Neural progenitor cell (in vitro differentiated cells): ENCODE results near the gene EMC10.

Source experiments
- CTCF ChIP-seq: fragments of 200-600 bp; sonication (generic); IDR thresholded peaks from 2 replicates; pipeline ENCODE4 v1.5.1; 2017; ENCODE audit warnings: antibody characterized with exemption, mild to moderate bottlenecking
- EZH2 ChIP-seq: fragments of 200-600 bp; sonication (generic); IDR thresholded peaks from 2 replicates; pipeline ENCODE4 v1.6.1; 2017; ENCODE audit warnings: antibody characterized with exemption, mild to moderate bottlenecking, moderate library complexity
- EZH2phosphoT487 ChIP-seq: fragments of 200-600 bp; sonication (generic); IDR thresholded peaks from 2 replicates; pipeline ENCODE4 v1.6.1; 2017; ENCODE audit warnings: antibody characterized with exemption

DNA sequence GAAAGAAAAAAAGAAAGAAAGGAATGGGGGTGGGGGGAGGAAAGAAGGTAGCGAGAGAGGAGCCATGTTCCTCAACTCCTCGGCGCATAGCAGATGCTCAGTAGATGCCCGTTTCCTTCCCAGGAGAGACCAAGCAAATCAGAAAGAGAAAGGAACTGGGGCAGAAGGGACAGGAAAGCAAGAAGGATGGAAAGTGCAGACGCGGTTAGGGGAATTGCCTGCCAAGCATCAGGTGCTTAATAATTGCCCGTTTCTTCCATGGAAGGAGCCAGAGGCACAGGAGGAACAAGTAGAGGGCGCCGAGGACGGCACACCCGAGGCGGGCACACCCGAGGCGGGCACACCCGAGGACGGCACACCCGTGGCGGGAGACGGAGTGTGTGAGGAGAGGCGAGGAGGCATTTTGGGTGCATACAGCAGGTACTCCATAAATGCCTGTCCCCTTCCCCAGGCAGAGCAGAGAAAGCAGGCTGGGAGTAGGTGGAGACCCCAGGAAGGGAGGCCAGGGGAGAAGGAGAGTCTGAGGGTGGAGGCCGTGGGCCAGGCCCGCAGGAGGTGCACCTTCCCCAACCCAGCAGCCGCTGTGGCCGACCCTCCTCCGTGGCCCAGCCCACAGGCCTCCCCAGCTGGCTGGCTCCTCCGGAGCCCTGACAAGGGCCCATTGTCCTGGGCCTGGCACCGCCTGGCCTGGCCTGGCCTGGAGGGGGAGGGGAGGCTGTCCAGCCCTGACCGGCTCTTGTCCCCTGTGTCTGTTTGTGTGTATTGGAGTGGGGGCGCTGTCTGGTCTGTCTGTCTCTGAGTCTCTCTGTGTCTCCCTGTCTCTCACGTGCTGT is 20.1 kb downstream of the EMC10 start:
- TF ChIP-seq CTCF (peak; percentile 8), EZH2phosphoT487 (no peak), EZH2 (no peak)
